GM23248 (cell line): Measurements from ENCODE around the gene METRNL. TPM values are rescaled to one million over a fixed set of nuclear protein-coding genes. Genes with fewer than 3 reads are reported as not detected.
"Not testable (repeated sequence)": the region's sequence is repeated elsewhere in the genome, so short reads cannot be mapped to it uniquely, and the experiment has no call there.

Source experiments
- DNase-seq: peaks from one replicate; pipeline ENCODE4 v3.0.0-alpha.2; 2015
- H2AFZ ChIP-seq: fragments of 200-600 bp; sonication (generic); 2 replicates; pipeline ENCODE4 v1.6.1; 2016; ENCODE audit warnings: antibody characterized with exemption
- H3F3A ChIP-seq: fragments of 200-600 bp; sonication (generic); 2 replicates; pipeline ENCODE4 v1.6.1; 2016; ENCODE audit warnings: mild to moderate bottlenecking, antibody characterized with exemption, mixed run types; ENCODE audit not compliant: insufficient read depth
- H3K27ac ChIP-seq: fragments of 200-600 bp; sonication (generic); 2 replicates; pipeline ENCODE4 v1.5.1; 2016; ENCODE audit warnings: mild to moderate bottlenecking
- H3K27me3 ChIP-seq: fragments of 200-600 bp; sonication (generic); replicated peaks from 2 replicates; pipeline ENCODE4 v1.6.1; 2016; ENCODE audit warnings: mild to moderate bottlenecking; ENCODE audit not compliant: insufficient read depth
- H3K36me3 ChIP-seq: fragments of 200-600 bp; sonication (generic); 2 replicates; pipeline ENCODE4 v1.6.1; 2016; ENCODE audit warnings: low read depth, mild to moderate bottlenecking
- H3K4me1 ChIP-seq: fragments of 200-600 bp; sonication (generic); 2 replicates; pipeline ENCODE4 v1.6.1; 2016; ENCODE audit warnings: mild to moderate bottlenecking; ENCODE audit not compliant: insufficient read depth
- H3K4me2 ChIP-seq: fragments of 200-600 bp; sonication (generic); one replicate; pipeline ENCODE4 v1.6.1; 2016; ENCODE audit warnings: mild to moderate bottlenecking; ENCODE audit not compliant: unreplicated experiment
- H3K4me3 ChIP-seq: fragments of 200-600 bp; sonication (generic); 2 replicates; pipeline ENCODE4 v1.5.1; 2016; ENCODE audit warnings: mild to moderate bottlenecking
- H3K79me2 ChIP-seq: fragments of 200-600 bp; sonication (generic); 2 replicates; pipeline ENCODE4 v1.6.1; 2016; ENCODE audit warnings: mild to moderate bottlenecking; ENCODE audit not compliant: insufficient read depth
- H3K9ac ChIP-seq: fragments of 200-600 bp; sonication (generic); 2 replicates; pipeline ENCODE4 v1.6.1; 2016; ENCODE audit warnings: mild to moderate bottlenecking
- H3K9me2 ChIP-seq: fragments of 200-600 bp; sonication (generic); 2 replicates; pipeline ENCODE4 v1.6.1; 2016; ENCODE audit warnings: mixed run types, mild to moderate bottlenecking, moderate library complexity; ENCODE audit not compliant: insufficient read depth
- H3K9me3 ChIP-seq: fragments of 200-600 bp; sonication (generic); one replicate; pipeline ENCODE4 v1.6.1; 2017; ENCODE audit warnings: low read depth
- H4K20me1 ChIP-seq: fragments of 200-600 bp; sonication (generic); 2 replicates; pipeline ENCODE4 v1.6.0; 2016; ENCODE audit not compliant: insufficient read depth
- EZH2 ChIP-seq: fragments of 200-600 bp; sonication (generic); IDR thresholded peaks from 2 replicates; pipeline ENCODE4 v1.6.1; 2018; ENCODE audit warnings: antibody characterized with exemption, mild to moderate bottlenecking; ENCODE audit not compliant: insufficient read depth, poor library complexity, severe bottlenecking
- EZH2phosphoT487 ChIP-seq: fragments of 200-600 bp; sonication (generic); IDR thresholded peaks from 2 replicates; pipeline ENCODE4 v1.6.1; 2018; ENCODE audit warnings: antibody characterized with exemption, moderate library complexity, mild to moderate bottlenecking, low read depth; ENCODE audit not compliant: insufficient read depth
- WGBS, 2 experiments: methylation state at CpG; one replicate each; pipeline ENCODE4 v1.1.6; 2015 to 2017; ENCODE audit warnings: low lambda C conversion rate in 2 of 2, low coverage in 1 of 2; ENCODE audit errors: missing lambda C conversion rate in 2 of 2; 5-methylcytosine and 5-hydroxymethylcytosine counted together
- in situ Hi-C: fragments of 300-500 bp; cut with MboI; formaldehyde crosslinking; loops from 2 replicates; pipeline ENCODE4 v1.15.0; 2020
- polyA plus RNA-seq: library from polyadenylated mRNA; unstranded; fragments of >200 nt; fragmentation: Nextera tagmentation; extraction: Ambion mirVana; gene quantifications from 2 replicates; pipeline ENCODE4 v1.2.1, GENCODE V29; 2016
- total RNA-seq: library from RNA; depleted of rRNA; stranded (reverse); fragments of >200 nt; shearing (Covaris generic); gene quantifications from 2 replicates; pipeline ENCODE4 v1.2.3, GENCODE V29; 2014

METRNL gene
- total and polyA plus RNA-seq, 2 experiments from 2014 or later = 28.4 to 305 TPM

GRCh38 chr17:83064732-83065659 lies 14.4 kb upstream of the METRNL start:
- DNase-seq = no peak
- Histone ChIP-seq H3K27ac (no peak overlapping the region), H3K4me1 (no peaks in the 10 kb centered on the region), H2AFZ (no peak overlapping the region), H3K79me2 (no peaks in the 10 kb centered on the region), H3K9me3 (no peaks in the 10 kb centered on the region), H3F3A (no peaks in the 10 kb centered on the region), H3K9me2 (no peaks in the 10 kb centered on the region), H3K27me3 (no peaks in the 10 kb centered on the region), H3K36me3 (no peaks in the 10 kb centered on the region), H3K9ac (no peak overlapping the region), H3K4me3 (no peak overlapping the region), H4K20me1 (no peaks in the 10 kb centered on the region), H3K4me2 (no peak overlapping the region)
- 84 to 87% methylated on average over 36 to 37 of the region's 37 CpGs for WGBS, 2 experiments
- in situ Hi-C loops = no loop called here
- TF ChIP-seq EZH2phosphoT487 (no peak), EZH2 (no peak)

- H3K79me2 ChIP-seq = no peaks in the 10 kb centered on the region
- no peaks in the 10 kb centered on the region for H3F3A ChIP-seq
- no peaks in the 10 kb centered on the region for H3K36me3 ChIP-seq
- H2AFZ ChIP-seq = no peak overlapping the region
- H3K4me2 ChIP-seq = no peak overlapping the region
- no peaks in the 10 kb centered on the region for H3K9me2 ChIP-seq
- H4K20me1 ChIP-seq = no peaks in the 10 kb centered on the region
- DNase-seq = no peak
- TF ChIP-seq EZH2 = no peak
- TF ChIP-seq EZH2phosphoT487 = no peak
- in situ Hi-C loops = no loop called here
- no peaks in the 10 kb centered on the region for H3K4me1 ChIP-seq
- no peak overlapping the region for H3K4me3 ChIP-seq
- H3K27me3 ChIP-seq = no peaks in the 10 kb centered on the region
- 88 to 90% methylated on average over 39 of the region's 39 CpGs for WGBS, 2 experiments
- no peak overlapping the region for H3K27ac ChIP-seq
- H3K9me3 ChIP-seq = no peaks in the 10 kb centered on the region
- no peak overlapping the region for H3K9ac ChIP-seq
These were observed 13.5 kb upstream of the METRNL start for GRCh38 chr17:83065660-83066542.

GRCh38 chr17:83066543-83066890 lies 12.9 kb upstream of the METRNL start:
- H3K9me3 ChIP-seq, H3K9me2 ChIP-seq, H2AFZ ChIP-seq, in situ Hi-C loops, H3K4me3 ChIP-seq, H4K20me1 ChIP-seq, H3K4me2 ChIP-seq, H3K79me2 ChIP-seq, DNase-seq, H3K4me1 ChIP-seq, H3K9ac ChIP-seq, H3F3A ChIP-seq, H3K36me3 ChIP-seq, H3K27me3 ChIP-seq, H3K27ac ChIP-seq: not testable (repeated sequence)
- WGBS, 2 experiments = 86 to 92% methylated on average over 8 to 19 of the region's 19 CpGs

- no peaks in the 10 kb centered on the region for H3K9me2 ChIP-seq
- 88 to 92% methylated on average over 28 of the region's 29 CpGs for WGBS, 2 experiments
- in situ Hi-C loops = no loop called here
- no peaks in the 10 kb centered on the region for H3K36me3 ChIP-seq
- no peaks in the 10 kb centered on the region for H4K20me1 ChIP-seq
- no peaks in the 10 kb centered on the region for H3K4me1 ChIP-seq
- TF ChIP-seq EZH2 = no peak
- no peak for TF ChIP-seq EZH2phosphoT487
- H3K27ac ChIP-seq = no peak overlapping the region
- no peak for DNase-seq
- H3K4me2 ChIP-seq = no peak overlapping the region
- H3F3A ChIP-seq = no peaks in the 10 kb centered on the region
- no peak overlapping the region for H3K4me3 ChIP-seq
- H3K9me3 ChIP-seq = no peaks in the 10 kb centered on the region
- H3K79me2 ChIP-seq = no peaks in the 10 kb centered on the region
- no peak overlapping the region for H3K9ac ChIP-seq
- H3K27me3 ChIP-seq = no peaks in the 10 kb centered on the region
- H2AFZ ChIP-seq = no peak overlapping the region
These were observed 12.2 kb upstream of the METRNL start for GRCh38 chr17:83067071-83067717.
